NOMO-1 treated with dmso at 0.1 percent for 144 hours (cell line): ENCODE data around the gene DHX16.
"Not testable (repeated sequence)": the region's sequence is repeated elsewhere in the genome, so short reads cannot be mapped to it uniquely, and the experiment has no call there.

ENCODE experiments used
- DNase-seq: peaks from one replicate; lab custom pipeline; 2025; ENCODE audit not compliant: unreplicated experiment; lab: John Stamatoyannopoulos, UW

The DHX16 gene

GRCh38 chr6:30672445-30673253, at the start of gene DHX16:
Gene DHX16 (minus strand): TSS chr6:30673006. CDS start chr6:30672841, 165 bp downstream.
- DNase-seq: peak; percentile 79

- DNase-seq: not testable (repeated sequence)
These were observed 49.1 kb upstream of the DHX16 start for GRCh38 chr6:30722025-30722279.

GRCh38 chr6:30721198-30722024, 48.6 kb upstream of the DHX16 start:
- peak; percentile 86 for DNase-seq

- DNase-seq: peak; percentile 73
These were observed 48.0 kb upstream of the DHX16 start for GRCh38 chr6:30720738-30721197.

- peak; percentile 97 for DNase-seq
These were observed 47.3 kb upstream of the DHX16 start, which contains the start of gene TUBB for GRCh38 chr6:30719791-30720737. Gene TUBB (plus strand): TSS chr6:30720352. CDS start chr6:30720507, 155 bp downstream.

GRCh38 chr6:30719356-30719755, 46.5 kb upstream of the DHX16 start:
- DNase-seq: no peak

- not testable (repeated sequence) for DNase-seq
These were observed 45.3 kb upstream of the DHX16 start for GRCh38 chr6:30717845-30718720.

- DNase-seq: peak; percentile 100
These were observed 44.5 kb upstream of the DHX16 start, which contains the start of gene MDC1 for GRCh38 chr6:30717129-30717844. Gene MDC1 (minus strand): TSS chr6:30717281. CDS start chr6:30715175, 2,106 bp downstream.

GRCh38 chr6:30716879-30717128, 44.0 kb upstream of the DHX16 start:
- DNase-seq: no peak

GRCh38 chr6:30714263-30714662, 41.5 kb upstream of the DHX16 start:
- DNase-seq: no peak

GRCh38 chr6:30712441-30712945, 39.7 kb upstream of the DHX16 start:
- no peak for DNase-seq

GRCh38 chr6:30711758-30712380, 39.1 kb upstream of the DHX16 start:
- no peak for DNase-seq

- DNase-seq: no peak
These were observed 36.5 kb upstream of the DHX16 start for GRCh38 chr6:30709101-30709868.

GRCh38 chr6:30707281-30707850, 34.6 kb upstream of the DHX16 start:
- no peak for DNase-seq

GRCh38 chr6:30705620-30706019, 32.8 kb upstream of the DHX16 start:
- no peak for DNase-seq

GRCh38 chr6:30703821-30704220, 31.0 kb upstream of the DHX16 start:
- DNase-seq: no peak

GRCh38 chr6:30703011-30703410, 30.2 kb upstream of the DHX16 start:
- no peak for DNase-seq

- no peak for DNase-seq
These were observed 27.5 kb upstream of the DHX16 start for GRCh38 chr6:30700340-30700739.
